Activated CD4-positive, alpha-beta T cell treated with anti-CD3 and anti-CD28 coated beads for 24 hours (primary cell): ENCODE results near the gene ITGA2.

Source experiments
- DNase-seq, 2 donors: peaks; one replicate each; pipeline ENCODE4 v3.0.0-alpha.2; 2020; ENCODE audit warnings: low read depth in 2 of 2

ITGA2 gene

GRCh38 chr5:52988335-52989024 is 672 bp upstream of the ITGA2 start:
- DNase-seq: no peak

- DNase-seq: no peak
Observed at GRCh38 chr5:52989781-52990527, 802 bp downstream of the ITGA2 start.

- no peak for DNase-seq
Observed at GRCh38 chr5:52990528-52990925, 1.4 kb downstream of the ITGA2 start.

- no peak for DNase-seq
Observed at GRCh38 chr5:52993367-52993766, 4.2 kb downstream of the ITGA2 start.

GRCh38 chr5:52994266-52994665 is 5.1 kb downstream of the ITGA2 start:
- DNase-seq: no peak

DNA sequence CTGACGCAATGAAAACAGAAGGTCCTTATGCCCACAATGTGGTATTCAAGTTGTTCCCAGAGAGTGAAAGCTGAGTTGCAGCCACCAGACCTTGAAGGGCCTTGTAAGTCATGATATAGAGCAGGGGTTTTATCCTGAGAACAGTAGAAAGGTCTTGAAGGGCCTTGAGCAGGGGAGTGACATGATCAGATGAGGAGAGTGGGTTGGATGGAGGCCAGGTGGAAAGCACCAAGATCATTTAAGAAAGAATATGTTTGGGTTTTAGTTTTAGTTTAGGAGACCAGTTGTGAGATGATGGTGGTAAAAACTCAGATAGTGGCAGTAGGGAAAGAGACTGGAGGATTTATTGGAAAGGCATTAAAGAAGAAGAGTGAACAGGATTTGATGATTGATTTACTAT is 5.9 kb downstream of the ITGA2 start:
- no peak for DNase-seq

- no peak for DNase-seq
Observed at GRCh38 chr5:52995914-52996313, 6.8 kb downstream of the ITGA2 start.

DNA sequence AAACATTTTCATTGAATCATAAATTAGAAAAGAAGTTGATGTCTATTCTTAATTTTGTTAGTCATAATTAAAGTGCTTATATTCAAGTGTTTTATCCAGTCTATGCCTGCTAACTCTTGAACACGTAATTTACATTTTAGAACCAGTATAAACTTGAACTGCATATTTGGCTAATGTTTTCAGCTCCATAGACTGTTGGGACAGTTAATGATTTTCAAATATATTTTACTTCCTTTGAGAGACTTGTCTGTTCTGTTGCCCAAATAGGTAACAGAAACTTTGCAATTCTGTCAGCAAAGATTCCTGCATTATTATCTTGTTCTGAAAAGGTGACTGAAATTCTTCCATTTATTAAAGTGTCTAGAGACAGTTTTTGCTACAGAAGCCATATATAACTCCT is 7.8 kb downstream of the ITGA2 start:
- DNase-seq: no peak

DNA sequence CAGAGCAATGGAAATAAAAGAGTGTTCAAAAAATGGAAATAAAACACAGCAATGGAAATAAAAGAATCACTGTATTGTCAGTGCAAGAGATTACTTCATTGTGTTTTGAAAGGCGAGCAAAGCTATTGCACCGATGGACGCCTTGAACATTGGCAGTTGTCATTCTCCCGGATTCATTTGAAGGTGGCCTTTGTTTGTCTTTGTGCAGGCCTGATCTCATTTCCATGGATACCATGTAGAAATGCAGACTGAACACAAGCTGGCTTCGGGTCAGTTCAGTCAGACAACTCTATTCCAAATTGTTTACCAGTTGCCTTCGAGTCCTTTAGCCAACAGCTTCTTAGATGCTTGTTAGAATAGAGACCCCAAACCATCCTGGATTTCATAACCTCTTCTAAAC is 8.3 kb downstream of the ITGA2 start:
- DNase-seq: no peak

- no peak for DNase-seq
Observed at GRCh38 chr5:52998552-52999313, 9.6 kb downstream of the ITGA2 start.

DNA sequence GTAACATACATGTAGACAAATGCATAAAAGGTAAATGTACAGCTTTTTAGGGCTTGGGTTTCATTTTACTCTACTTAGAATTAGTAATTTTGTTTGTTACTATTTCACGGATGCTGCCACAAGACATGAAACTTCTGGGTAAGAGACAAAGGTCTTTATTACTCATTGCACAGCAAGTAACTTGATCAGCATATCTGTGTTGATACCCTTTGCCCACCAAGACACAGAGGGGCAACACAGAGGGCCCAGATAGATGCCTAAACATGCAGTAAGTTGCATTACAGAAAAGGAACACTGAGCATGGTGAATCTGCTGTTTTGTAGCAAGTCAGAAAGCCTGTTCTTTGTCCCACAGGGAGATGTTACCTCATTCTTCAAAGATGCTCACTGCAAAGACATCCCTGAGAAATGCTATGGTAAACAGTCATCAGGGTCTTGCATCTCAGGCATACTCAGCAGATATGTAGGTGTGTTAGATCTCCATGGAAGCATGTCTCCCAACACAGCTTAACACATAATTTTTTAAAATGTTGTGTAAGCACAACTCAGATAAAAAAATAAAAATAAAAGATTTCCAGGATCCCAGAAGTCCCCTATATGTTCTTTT is 10.3 kb downstream of the ITGA2 start:
- DNase-seq: no peak

GRCh38 chr5:53001541-53001940 is 12.4 kb downstream of the ITGA2 start:
- no peak for DNase-seq

DNA sequence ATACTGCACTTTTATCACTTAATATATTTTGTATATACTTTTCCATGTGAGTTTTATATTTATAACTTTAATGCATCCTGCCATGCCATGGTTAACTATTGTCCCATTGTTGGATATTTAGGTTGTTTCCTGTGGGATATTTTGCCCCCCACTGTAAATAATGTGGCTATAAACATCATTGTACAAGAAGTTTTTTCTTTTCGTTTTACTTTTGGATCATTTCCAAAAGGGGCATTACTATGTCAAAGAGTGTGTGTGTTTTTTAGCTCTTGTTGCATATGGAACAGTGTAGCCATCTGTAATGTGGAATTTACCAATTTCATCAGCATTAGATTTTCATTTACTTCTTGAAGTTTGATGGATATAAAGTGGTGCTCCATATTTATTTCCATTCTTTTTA is 13.3 kb downstream of the ITGA2 start:
- DNase-seq: no peak

GRCh38 chr5:53003144-53003543 is 14.0 kb downstream of the ITGA2 start:
- no peak for DNase-seq

GRCh38 chr5:53006911-53007890 is 18.0 kb downstream of the ITGA2 start:
- DNase-seq: no peak

DNA sequence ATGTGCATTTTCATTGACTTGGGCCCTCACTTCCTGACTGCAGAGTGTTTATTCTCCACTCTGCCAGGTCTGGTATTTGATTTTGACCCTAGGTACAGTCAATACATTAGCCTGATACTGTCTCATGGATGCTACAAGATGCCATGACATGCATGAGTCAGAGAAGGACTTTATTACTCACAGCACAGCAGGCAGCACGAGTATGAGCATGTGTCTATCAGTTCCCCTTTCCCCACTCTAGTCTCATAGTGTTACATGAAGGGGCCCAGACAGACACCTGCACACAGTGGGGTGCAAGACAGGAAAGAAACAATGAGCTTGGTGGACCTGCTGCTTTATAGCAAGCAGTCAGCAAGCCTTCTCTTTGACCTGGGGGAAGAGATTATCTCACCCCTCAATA is 19.6 kb downstream of the ITGA2 start:
- peak in 1 of 2 donors; percentile 8 for DNase-seq

DNA sequence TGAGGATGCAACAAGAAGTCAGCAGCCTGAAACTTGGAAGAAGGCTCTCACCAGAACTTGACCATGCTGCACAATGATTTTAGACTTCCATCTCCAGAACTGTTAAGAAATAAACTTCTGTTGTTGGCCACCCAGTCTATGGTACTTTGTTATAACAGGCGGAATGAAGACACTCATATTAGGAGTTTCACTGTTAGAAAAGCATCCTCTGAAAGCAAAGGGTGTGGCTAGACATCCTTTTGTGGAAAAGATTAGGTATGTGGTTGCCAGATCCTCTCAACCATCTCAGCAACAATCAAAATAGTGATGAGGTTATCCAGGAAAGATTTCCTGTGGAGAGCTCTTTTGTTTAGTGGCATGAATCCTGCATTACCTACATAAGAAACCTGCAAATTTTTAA is 20.7 kb downstream of the ITGA2 start:
- DNase-seq: no peak

DNA sequence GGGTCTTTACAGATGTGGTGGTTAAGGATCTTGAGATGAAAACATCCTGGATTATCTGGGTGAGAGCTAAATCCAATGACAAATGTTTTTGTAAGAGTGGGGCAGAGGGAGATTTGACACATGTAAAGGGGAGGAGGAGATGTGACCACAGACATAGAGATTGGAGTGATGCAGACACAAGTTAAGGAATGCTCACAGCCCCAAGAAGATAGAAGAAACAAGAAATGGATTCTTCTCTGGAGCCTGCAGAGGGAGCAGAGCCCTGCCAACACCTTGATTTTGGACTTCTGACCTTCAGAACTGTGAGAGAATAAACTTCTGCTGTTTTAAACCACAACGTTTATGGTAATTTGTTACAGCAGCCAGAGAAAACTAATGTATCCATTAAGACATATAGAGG is 21.7 kb downstream of the ITGA2 start:
- no peak for DNase-seq

- no peak for DNase-seq
Observed at GRCh38 chr5:53011233-53011632, 22.1 kb downstream of the ITGA2 start.

DNA sequence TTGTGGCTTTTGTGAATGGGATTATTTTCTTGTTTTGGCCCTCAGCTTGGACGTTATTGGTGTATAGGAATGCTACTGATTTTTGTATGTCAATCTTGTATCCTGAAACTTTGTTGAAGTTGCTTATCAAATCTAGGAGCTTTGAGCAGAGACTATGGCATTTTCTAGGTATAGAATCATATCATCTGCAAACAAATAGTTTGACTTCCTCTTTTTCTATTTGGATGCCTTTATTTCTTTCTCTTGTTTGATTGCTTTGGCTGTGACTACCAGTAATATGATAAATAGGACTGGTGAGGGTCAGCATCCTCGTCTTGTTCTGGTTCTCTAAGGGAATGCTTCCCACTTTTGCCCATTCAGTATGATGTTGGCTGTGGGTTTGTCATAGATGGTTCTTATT is 24.7 kb downstream of the ITGA2 start:
- no peak for DNase-seq

GRCh38 chr5:53017383-53017782 is 28.2 kb downstream of the ITGA2 start:
- no peak for DNase-seq
